Panc1 (cell line): ENCODE data around the gene MCAM. TPM values are rescaled to one million over a fixed set of nuclear protein-coding genes. Genes with fewer than 3 reads are reported as not detected.

Experiments used
- ATAC-seq: fragments of 200-7000 bp; cut with Tn5 transposase; 2 replicates; pipeline ENCODE4 v1.9.1; 2020; ENCODE audit warnings: mild to moderate bottlenecking, moderate library complexity
- BruUV-seq: library from RNA; stranded (reverse); fragments of 400-500 nt; replicated peaks from 2 replicates; lab custom pipeline; 2021; lab: Mats Ljungman, UMichigan
- CTCF ChIA-PET: fragments of 300-600 bp; sonication (Branson Sonifier 250); formaldehyde crosslinking; loops from one replicate; lab custom pipeline; 2022; ENCODE audit warnings: antibody characterized with exemption; lab: Charles Lee
- POLR2A ChIA-PET: fragments of 300-600 bp; sonication (Branson Sonifier 250); formaldehyde crosslinking; loops from one replicate; lab custom pipeline; 2022; ENCODE audit warnings: antibody characterized with exemption; lab: Charles Lee
- DNase-seq: peaks from one replicate; pipeline ENCODE4 v3.0.0-alpha.2; 2010; ENCODE audit warnings: low read depth, low spot score
- H3K27ac ChIP-seq: 2 replicates; pipeline ENCODE4 v1.5.1; 2011; ENCODE audit warnings: mild to moderate bottlenecking, low read length, inconsistent platforms
- H3K27me3 ChIP-seq: fragments of 200-500 bp; sonication (Bioruptor generic); 2 replicates; pipeline ENCODE4 v1.6.0; 2014; ENCODE audit warnings: low read length, inconsistent platforms; ENCODE audit not compliant: control insufficient read depth, insufficient read depth
- H3K36me3 ChIP-seq: fragments of 200-500 bp; sonication (Bioruptor generic); 2 replicates; pipeline ENCODE4 v1.5.1; 2014; ENCODE audit warnings: inconsistent platforms, mild to moderate bottlenecking, low read length, moderate library complexity; ENCODE audit not compliant: control insufficient read depth, insufficient read depth
- H3K4me1 ChIP-seq: 2 replicates; pipeline ENCODE4 v1.5.1; 2011; ENCODE audit warnings: inconsistent platforms, mild to moderate bottlenecking, low read length, moderate library complexity; ENCODE audit not compliant: control insufficient read depth, insufficient read depth
- H3K4me3 ChIP-seq, 2 experiments: 2 replicates each; pipeline ENCODE4 v1.5.1; 2011 to 2012; ENCODE audit warnings: low read depth in 2 of 2, low read length in 2 of 2, mild to moderate bottlenecking in 2 of 2, inconsistent platforms in 1 of 2, moderate library complexity in 1 of 2
- H3K9me3 ChIP-seq: fragments of 200-500 bp; sonication (Bioruptor generic); 2 replicates; pipeline ENCODE4 v1.5.1; 2014; ENCODE audit warnings: low read depth, mild to moderate bottlenecking, inconsistent platforms, low read length, moderate library complexity; ENCODE audit not compliant: control insufficient read depth, insufficient read depth
- CTCF ChIP-seq: fragments of 450-650 bp; IDR thresholded peaks from 2 replicates; pipeline ENCODE4 v1.5.1; 2017; ENCODE audit warnings: mild to moderate bottlenecking
- POLR2AphosphoS5 ChIP-seq: IDR thresholded peaks from 2 replicates; pipeline ENCODE4 v1.6.1; 2012; ENCODE audit warnings: mild to moderate bottlenecking, low read depth, low read length, moderate library complexity
- SIN3A ChIP-seq: IDR thresholded peaks from 2 replicates; pipeline ENCODE4 v1.6.1; 2012; ENCODE audit warnings: low read depth, mild to moderate bottlenecking, low read length, moderate library complexity, borderline replicate concordance; ENCODE audit not compliant: insufficient read depth
- TCF7L2 ChIP-seq: IDR thresholded peaks from 2 replicates; pipeline ENCODE4 v1.6.1; 2011; ENCODE audit warnings: mild to moderate bottlenecking, low read depth, low read length, inconsistent platforms
- in situ Hi-C: cut with HindIII; loops from 2 replicates; pipeline ENCODE4 v1.10.0; 2016; ENCODE audit warnings: low sequenced_read_pairs, low pct_unique_long_range_greater_than_20kb
- intact Hi-C: fragments of 100-400 bp; cut with micrococcal nuclease; formaldehyde crosslinking; loops from one replicate; pipeline ENCODE4 v1.10.0; 2022; ENCODE audit not compliant: unreplicated experiment
- total RNA-seq: library from RNA; stranded (reverse); gene quantifications from one replicate; pipeline ENCODE4 v1.2.1, GENCODE V29; 2021; ENCODE audit not compliant: unreplicated experiment
- TF ChIP-seq, protein P1 (sequence below), 2 experiments: IDR thresholded peaks; 2 replicates each; pipeline ENCODE4 v1.6.1; 2011 to 2012; ENCODE audit warnings: low read depth in 2 of 2, control low read depth in 1 of 2, low read length in 1 of 2, mild to moderate bottlenecking in 1 of 2, moderate library complexity in 1 of 2; ENCODE audit not compliant: insufficient read depth in 1 of 2

Gene MCAM
- total RNA-seq, 1 experiment from 2014 or later = 27.2 TPM

- no peak overlapping the region for H3K27ac ChIP-seq
- ChIA-PET POLR2A (no interaction called here), CTCF (interaction anchor here (1.1 kb wide), 1 partner anchor 13 kb away, joined by 3 read pairs; no protein-coding TSS in a partner anchor)
- intact Hi-C loops (no loop called here), in situ Hi-C loops (no loop called here)
- H3K27me3 ChIP-seq = no peaks in the 10 kb centered on the region
- no peaks in the 10 kb centered on the region for H3K9me3 ChIP-seq
- DNase-seq = no peak
- H3K4me3 ChIP-seq = no peak overlapping the region
- ATAC-seq = no peak; the same call in 1 of the 2 replicates
- TF ChIP-seq, protein P1, sequence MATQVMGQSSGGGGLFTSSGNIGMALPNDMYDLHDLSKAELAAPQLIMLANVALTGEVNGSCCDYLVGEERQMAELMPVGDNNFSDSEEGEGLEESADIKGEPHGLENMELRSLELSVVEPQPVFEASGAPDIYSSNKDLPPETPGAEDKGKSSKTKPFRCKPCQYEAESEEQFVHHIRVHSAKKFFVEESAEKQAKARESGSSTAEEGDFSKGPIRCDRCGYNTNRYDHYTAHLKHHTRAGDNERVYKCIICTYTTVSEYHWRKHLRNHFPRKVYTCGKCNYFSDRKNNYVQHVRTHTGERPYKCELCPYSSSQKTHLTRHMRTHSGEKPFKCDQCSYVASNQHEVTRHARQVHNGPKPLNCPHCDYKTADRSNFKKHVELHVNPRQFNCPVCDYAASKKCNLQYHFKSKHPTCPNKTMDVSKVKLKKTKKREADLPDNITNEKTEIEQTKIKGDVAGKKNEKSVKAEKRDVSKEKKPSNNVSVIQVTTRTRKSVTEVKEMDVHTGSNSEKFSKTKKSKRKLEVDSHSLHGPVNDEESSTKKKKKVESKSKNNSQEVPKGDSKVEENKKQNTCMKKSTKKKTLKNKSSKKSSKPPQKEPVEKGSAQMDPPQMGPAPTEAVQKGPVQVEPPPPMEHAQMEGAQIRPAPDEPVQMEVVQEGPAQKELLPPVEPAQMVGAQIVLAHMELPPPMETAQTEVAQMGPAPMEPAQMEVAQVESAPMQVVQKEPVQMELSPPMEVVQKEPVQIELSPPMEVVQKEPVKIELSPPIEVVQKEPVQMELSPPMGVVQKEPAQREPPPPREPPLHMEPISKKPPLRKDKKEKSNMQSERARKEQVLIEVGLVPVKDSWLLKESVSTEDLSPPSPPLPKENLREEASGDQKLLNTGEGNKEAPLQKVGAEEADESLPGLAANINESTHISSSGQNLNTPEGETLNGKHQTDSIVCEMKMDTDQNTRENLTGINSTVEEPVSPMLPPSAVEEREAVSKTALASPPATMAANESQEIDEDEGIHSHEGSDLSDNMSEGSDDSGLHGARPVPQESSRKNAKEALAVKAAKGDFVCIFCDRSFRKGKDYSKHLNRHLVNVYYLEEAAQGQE (IDR thresholded peaks at IDR 0.05; ENCODE audit: insufficient read depth in 1 of 2, low read depth in 2 of 2, low read length in 1 of 2) = no peak
- no peak for TF ChIP-seq SIN3A
- no peak for TF ChIP-seq POLR2AphosphoS5
- TF ChIP-seq TCF7L2 = no peak
- no peak for TF ChIP-seq CTCF
- peaks cover 8% of the 10 kb centered on the region for H3K36me3 ChIP-seq
- H3K4me1 ChIP-seq = no peaks in the 10 kb centered on the region; the same call in 1 of the 2 replicates
- BruUV-seq = no TSS peak
Observed at GRCh38 chr11:119309953-119310681, 6.8 kb downstream of the MCAM start.

- intact Hi-C loops = no loop called here
- CTCF ChIA-PET = interaction anchor here (1.1 to 1.4 kb wide), 2 partner anchors 11 to 14 kb away, joined by 3 read pairs; no protein-coding TSS in a partner anchor
- no peak for TF ChIP-seq CTCF
- TF ChIP-seq SIN3A = no peak
- no peak for TF ChIP-seq TCF7L2
- TF ChIP-seq, protein P1 (IDR thresholded peaks at IDR 0.05; ENCODE audit: insufficient read depth in 1 of 2, low read depth in 2 of 2, low read length in 1 of 2) = no peak
- no peak for TF ChIP-seq POLR2AphosphoS5
- Histone ChIP-seq H3K9me3 (no peaks in the 10 kb centered on the region), H3K4me1 (no peaks in the 10 kb centered on the region), H3K4me3 (no peak overlapping the region), H3K27me3 (no peaks in the 10 kb centered on the region), H3K27ac (no peak overlapping the region), H3K36me3 (peaks cover 8% of the 10 kb centered on the region)
- POLR2A ChIA-PET = no interaction called here
- in situ Hi-C loops = no loop called here
- no peak for DNase-seq
- no peak for ATAC-seq
- no TSS peak for BruUV-seq
Observed at GRCh38 chr11:119309411-119309810, 7.5 kb downstream of the MCAM start.
